ENCODE results near the gene SDR42E2. TPM values are rescaled to one million over a fixed set of nuclear protein-coding genes. Genes with fewer than 3 reads are reported as not detected.
"Not testable (repeated sequence)": the region's sequence is repeated elsewhere in the genome, so short reads cannot be mapped to it uniquely, and the experiment has no call there.

Gene SDR42E2
- total RNA-seq, 1 donor from 2014 or later: 0.12 TPM

DNA sequence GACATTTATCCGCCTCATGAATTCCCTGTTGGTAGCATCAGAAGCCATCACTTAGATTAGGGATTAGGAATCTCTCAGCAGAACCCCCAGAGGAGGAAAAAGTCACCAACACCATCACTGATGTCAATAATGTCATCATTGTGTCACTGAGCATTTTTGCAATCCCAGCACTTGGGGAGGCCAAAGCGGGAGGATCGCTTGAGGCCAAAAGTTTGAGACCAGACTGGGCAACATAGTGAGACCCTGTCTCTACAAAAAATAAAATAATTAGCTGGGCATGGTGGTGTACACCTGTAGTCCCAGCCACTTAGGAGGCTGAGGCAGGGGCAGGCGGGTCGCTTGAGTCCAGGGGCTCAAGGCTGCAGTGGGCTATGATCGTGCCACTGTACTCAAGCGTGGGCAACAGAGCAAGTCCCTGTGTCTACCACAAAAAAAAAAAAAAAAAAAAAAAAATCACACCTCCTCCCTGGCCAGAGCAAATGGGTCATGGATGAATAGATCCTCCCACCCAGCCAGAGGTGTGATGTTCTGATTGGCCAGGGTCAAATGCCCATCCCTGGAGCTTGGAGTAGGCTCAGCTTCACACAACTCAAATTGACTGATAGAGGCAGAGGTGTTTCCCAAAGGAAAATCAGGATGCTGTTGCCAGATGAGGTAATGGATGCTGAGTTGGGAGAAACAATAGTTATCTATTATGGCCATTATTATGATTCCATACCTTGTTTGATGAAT, 38.4 kb upstream of the SDR42E2 start:
- TF ChIP-seq CTCF (conservative IDR thresholded peaks at IDR 0.05; ENCODE audit: low read depth, low read length): no peak
- no peak for DNase-seq (ENCODE audit: low read depth)
- no peak overlapping the region for H3K4me3 ChIP-seq (ENCODE audit: low read depth, low read length)

GRCh38 chr16:22124583-22125284, 37.6 kb upstream of the SDR42E2 start:
- no peak for DNase-seq (ENCODE audit: low read depth)
- no peak overlapping the region for H3K4me3 ChIP-seq (ENCODE audit: low read depth, low read length)
- TF ChIP-seq CTCF (conservative IDR thresholded peaks at IDR 0.05; ENCODE audit: low read depth, low read length): no peak

DNA sequence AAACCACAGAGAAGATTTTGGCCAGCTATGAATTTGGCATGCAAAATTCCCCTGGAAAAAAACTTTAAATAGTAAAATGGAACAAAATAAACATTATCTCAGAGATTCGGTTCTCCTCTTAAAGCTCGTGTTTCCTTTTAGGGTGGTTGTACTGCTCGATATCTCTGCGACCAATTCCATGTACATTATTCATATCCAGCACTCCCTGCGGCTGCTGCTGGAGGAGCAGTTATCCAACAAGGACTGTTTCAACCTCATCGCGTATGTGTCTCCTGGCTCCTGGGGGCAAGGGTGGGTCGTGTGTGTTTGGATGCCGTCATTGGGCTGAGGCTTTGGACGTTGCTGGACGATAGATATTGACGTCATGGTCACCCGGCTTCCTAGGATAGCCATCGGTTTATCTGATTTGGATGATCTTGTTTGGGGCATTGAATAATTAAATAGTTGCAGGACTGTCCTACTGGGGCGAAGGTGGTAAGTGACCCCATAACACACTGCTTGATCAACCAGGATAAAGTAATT, 36.2 kb upstream of the SDR42E2 start:
- DNase-seq (ENCODE audit: low read depth): no peak
- H3K4me3 ChIP-seq (ENCODE audit: low read depth, low read length): no peak overlapping the region
- TF ChIP-seq CTCF (conservative IDR thresholded peaks at IDR 0.05; ENCODE audit: low read depth, low read length): no peak

- H3K4me3 ChIP-seq (ENCODE audit: low read depth, low read length); DNase-seq (ENCODE audit: low read depth): not testable (repeated sequence)
Measured at GRCh38 chr16:22128537-22128936, 33.8 kb upstream of the SDR42E2 start.

DNA sequence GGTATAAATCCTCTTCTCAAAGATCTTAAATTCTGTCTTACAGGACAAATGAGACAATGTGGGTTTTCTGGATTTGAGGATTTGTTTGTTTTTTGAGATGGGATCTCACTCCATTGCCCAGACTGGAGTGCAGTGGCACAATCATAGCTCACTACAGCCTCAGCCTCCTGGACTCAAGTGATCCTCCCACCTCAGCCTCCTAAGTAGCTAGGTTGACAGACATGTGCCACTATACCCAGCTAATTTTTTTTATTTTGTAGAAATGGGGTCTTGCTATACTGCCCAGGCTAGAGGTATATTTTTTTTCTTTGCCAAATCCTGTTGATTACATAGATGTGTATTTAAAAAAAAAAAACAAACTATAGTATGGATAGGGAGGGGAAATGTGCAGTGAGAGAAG, 31.8 kb upstream of the SDR42E2 start:
- TF ChIP-seq CTCF (conservative IDR thresholded peaks at IDR 0.05; ENCODE audit: low read depth, low read length): no peak
- DNase-seq (ENCODE audit: low read depth): no peak

DNA sequence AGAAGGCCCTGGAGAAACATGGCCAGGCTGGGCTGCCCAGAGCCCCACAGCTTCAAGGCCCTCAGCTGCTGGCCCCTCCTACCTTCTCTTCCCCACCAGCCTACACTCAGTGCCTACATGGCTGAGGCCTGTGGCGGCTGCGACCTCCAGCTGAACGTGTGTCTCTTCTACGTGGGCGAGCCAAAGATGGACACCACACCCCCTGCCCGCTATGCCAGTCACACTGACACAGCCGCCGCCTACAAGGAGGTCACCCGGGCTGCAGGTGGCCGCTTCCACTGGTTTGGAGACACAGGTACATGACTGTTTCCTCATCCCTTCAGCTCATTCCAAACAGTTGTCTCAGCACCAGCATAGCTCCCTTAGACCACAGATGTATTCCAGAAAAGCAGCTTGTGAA, 29.5 kb upstream of the SDR42E2 start:
- no peak overlapping the region for H3K4me3 ChIP-seq (ENCODE audit: low read depth, low read length)
- no peak for TF ChIP-seq CTCF (conservative IDR thresholded peaks at IDR 0.05; ENCODE audit: low read depth, low read length)
- DNase-seq (ENCODE audit: low read depth): no peak

More for the DNA sequence above, 31.8 kb upstream of the SDR42E2 start:
- no peak overlapping the region for H3K4me3 ChIP-seq (ENCODE audit: low read depth, low read length)

DNA sequence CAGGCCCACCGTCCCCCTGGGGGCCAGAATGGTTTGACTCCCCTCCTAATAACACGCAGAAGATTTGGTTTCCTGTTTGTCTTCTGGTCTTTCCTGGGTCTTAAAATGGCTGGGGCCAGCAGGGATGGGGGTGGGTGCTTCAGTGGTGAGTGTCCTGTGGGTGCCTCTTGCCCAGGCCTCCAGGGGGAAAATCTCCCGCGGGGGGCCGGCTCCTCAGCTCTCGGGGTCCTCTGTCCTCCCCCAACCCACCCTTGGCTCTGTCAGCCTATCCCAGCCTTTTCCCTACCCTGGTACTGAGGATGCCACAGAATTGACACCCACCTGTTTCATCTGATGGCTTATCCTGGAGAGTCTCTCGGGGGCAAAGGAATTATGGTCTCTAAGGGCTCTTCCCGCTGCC, 23.8 kb upstream of the SDR42E2 start:
- no peak for DNase-seq (ENCODE audit: low read depth)
- TF ChIP-seq CTCF (conservative IDR thresholded peaks at IDR 0.05; ENCODE audit: low read depth, low read length): no peak

More for the DNA sequence above, 23.8 kb upstream of the SDR42E2 start:
- no peak overlapping the region for H3K4me3 ChIP-seq (ENCODE audit: low read depth, low read length)

Measured in epithelial cell of proximal tubule (primary cell).